Coronary artery (tissue), 2 donors: ENCODE measurements around the gene TRPV4.

Experiments used
- DNase-seq: peaks from one replicate; pipeline ENCODE4 v3.0.0-alpha.2; 2017; ENCODE audit warnings: low spot score
- H3K27ac ChIP-seq, 2 donors: fragments of 200-600 bp; sonication (generic); one replicate each; pipeline ENCODE4 v1.5.1; 2016 to 2019
- H3K4me3 ChIP-seq: fragments of 200-600 bp; sonication (generic); 2 replicates; pipeline ENCODE4 v1.5.1; 2016; ENCODE audit warnings: mild to moderate bottlenecking, moderate library complexity
- TF ChIP-seq, protein P1 (sequence below): fragments of 200-600 bp; sonication (generic); IDR thresholded peaks from one replicate; pipeline ENCODE4 v1.5.1; 2019; ENCODE audit warnings: antibody characterized with exemption

The TRPV4 gene

GRCh38 chr12:109878247-109878625 lies 45.0 kb upstream of the TRPV4 start:
- Histone ChIP-seq H3K4me3 (no peak overlapping the region), H3K27ac (no peak overlapping the region)
- TF ChIP-seq, protein P1, sequence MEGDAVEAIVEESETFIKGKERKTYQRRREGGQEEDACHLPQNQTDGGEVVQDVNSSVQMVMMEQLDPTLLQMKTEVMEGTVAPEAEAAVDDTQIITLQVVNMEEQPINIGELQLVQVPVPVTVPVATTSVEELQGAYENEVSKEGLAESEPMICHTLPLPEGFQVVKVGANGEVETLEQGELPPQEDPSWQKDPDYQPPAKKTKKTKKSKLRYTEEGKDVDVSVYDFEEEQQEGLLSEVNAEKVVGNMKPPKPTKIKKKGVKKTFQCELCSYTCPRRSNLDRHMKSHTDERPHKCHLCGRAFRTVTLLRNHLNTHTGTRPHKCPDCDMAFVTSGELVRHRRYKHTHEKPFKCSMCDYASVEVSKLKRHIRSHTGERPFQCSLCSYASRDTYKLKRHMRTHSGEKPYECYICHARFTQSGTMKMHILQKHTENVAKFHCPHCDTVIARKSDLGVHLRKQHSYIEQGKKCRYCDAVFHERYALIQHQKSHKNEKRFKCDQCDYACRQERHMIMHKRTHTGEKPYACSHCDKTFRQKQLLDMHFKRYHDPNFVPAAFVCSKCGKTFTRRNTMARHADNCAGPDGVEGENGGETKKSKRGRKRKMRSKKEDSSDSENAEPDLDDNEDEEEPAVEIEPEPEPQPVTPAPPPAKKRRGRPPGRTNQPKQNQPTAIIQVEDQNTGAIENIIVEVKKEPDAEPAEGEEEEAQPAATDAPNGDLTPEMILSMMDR, result no peak
- no peak for DNase-seq

GRCh38 chr12:109877504-109878246 lies 44.5 kb upstream of the TRPV4 start:
- H3K4me3 ChIP-seq, result no peak overlapping the region
- no peak overlapping the region for H3K27ac ChIP-seq
- TF ChIP-seq, protein P1, result no peak
- no peak for DNase-seq

GRCh38 chr12:109876406-109876805 lies 43.2 kb upstream of the TRPV4 start:
- Histone ChIP-seq H3K27ac (no peak overlapping the region), H3K4me3 (no peak overlapping the region)
- no peak for DNase-seq
- TF ChIP-seq, protein P1, result no peak

GRCh38 chr12:109875572-109876131 lies 42.5 kb upstream of the TRPV4 start:
- TF ChIP-seq, protein P1, result no peak
- no peak overlapping the region for H3K4me3 ChIP-seq
- no peak for DNase-seq
- H3K27ac ChIP-seq, result no peak overlapping the region

GRCh38 chr12:109873653-109874052 lies 40.5 kb upstream of the TRPV4 start:
- no peak for DNase-seq
- TF ChIP-seq, protein P1, result no peak
- Histone ChIP-seq H3K4me3 (no peak overlapping the region), H3K27ac (no peak overlapping the region)

GRCh38 chr12:109871668-109872314 lies 38.6 kb upstream of the TRPV4 start:
- Histone ChIP-seq H3K4me3 (no peak overlapping the region), H3K27ac (no peak overlapping the region)
- TF ChIP-seq, protein P1, result no peak
- no peak for DNase-seq
